Esophagus muscularis mucosa (tissue), 3 donors: ENCODE data around the gene OSR1.

Experiments
- POLR2AphosphoS5 ChIP-seq, 2 donors: sonication (generic); formaldehyde crosslinking; IDR thresholded peaks; one replicate each; pipeline ENCODE4 v1.6.1; 2017; ENCODE audit warnings: antibody characterized with exemption in 2 of 2
- TF ChIP-seq, protein P1 (sequence below), 3 experiments: fragments of 200-600 bp in 2 of 3; fragments of 450-650 bp in 1 of 3; sonication (generic) in 2 of 3; IDR thresholded peaks; one replicate each; pipeline ENCODE4 v1.5.1; 2017 to 2019; ENCODE audit warnings: antibody characterized with exemption in 3 of 3, mild to moderate bottlenecking in 2 of 3, moderate library complexity in 1 of 3

DNA sequence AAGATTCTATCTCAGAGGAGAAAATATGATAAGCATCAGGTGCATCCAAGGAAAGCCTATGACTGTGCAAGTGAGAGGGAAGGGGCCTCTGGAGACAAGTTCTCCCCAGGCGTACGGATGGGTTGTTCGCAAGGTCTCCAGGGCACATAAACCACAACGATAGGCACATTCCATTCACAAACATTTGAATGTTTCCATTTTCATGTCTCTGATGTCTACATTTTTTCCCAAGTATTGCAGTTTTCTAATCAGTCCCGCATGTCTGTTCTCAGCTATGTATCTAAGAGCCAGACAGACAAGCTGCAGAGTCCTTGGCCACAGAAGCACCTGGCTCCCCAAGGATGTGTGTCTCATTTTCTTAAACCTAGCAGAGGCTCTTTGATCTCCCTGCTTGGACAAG, 28.0 kb downstream of the OSR1 start:
- TF ChIP-seq, protein P1, sequence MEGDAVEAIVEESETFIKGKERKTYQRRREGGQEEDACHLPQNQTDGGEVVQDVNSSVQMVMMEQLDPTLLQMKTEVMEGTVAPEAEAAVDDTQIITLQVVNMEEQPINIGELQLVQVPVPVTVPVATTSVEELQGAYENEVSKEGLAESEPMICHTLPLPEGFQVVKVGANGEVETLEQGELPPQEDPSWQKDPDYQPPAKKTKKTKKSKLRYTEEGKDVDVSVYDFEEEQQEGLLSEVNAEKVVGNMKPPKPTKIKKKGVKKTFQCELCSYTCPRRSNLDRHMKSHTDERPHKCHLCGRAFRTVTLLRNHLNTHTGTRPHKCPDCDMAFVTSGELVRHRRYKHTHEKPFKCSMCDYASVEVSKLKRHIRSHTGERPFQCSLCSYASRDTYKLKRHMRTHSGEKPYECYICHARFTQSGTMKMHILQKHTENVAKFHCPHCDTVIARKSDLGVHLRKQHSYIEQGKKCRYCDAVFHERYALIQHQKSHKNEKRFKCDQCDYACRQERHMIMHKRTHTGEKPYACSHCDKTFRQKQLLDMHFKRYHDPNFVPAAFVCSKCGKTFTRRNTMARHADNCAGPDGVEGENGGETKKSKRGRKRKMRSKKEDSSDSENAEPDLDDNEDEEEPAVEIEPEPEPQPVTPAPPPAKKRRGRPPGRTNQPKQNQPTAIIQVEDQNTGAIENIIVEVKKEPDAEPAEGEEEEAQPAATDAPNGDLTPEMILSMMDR (IDR thresholded peaks at IDR 0.05) = no peak
- no peak for TF ChIP-seq POLR2AphosphoS5 (IDR thresholded peaks at IDR 0.05)
